GM23338 (cell line): ENCODE data around the gene ATP1A3. TPM values are rescaled to one million over a fixed set of nuclear protein-coding genes. Genes with fewer than 3 reads are reported as not detected.
A peak's percentile ranks its signal among the peaks of the same experiment; 100 is the strongest.

ENCODE experiments used
- ATAC-seq: fragments of 200-7000 bp; cut with Tn5 transposase; 3 replicates; pipeline ENCODE4 v1.9.1; 2020
- DNase-seq: peaks from one replicate; pipeline ENCODE4 v3.0.0-alpha.2; 2015; ENCODE audit warnings: low spot score
- H2AFZ ChIP-seq: fragments of 200-600 bp; sonication (generic); 2 replicates; pipeline ENCODE4 v1.8.0; 2016; ENCODE audit warnings: antibody characterized with exemption, mild to moderate bottlenecking, moderate library complexity
- H3F3A ChIP-seq: fragments of 200-600 bp; sonication (generic); replicated peaks from 2 replicates; pipeline ENCODE4 v1.8.0; 2017; ENCODE audit warnings: antibody characterized with exemption, mixed run types, low read depth
- H3K27ac ChIP-seq: fragments of 200-600 bp; sonication (generic); 2 replicates; pipeline ENCODE4 v1.6.1; 2016; ENCODE audit warnings: low read depth
- H3K27me3 ChIP-seq: fragments of 200-600 bp; sonication (generic); 2 replicates; pipeline ENCODE4 v1.8.0; 2016; ENCODE audit warnings: mild to moderate bottlenecking, mixed run types, moderate library complexity; ENCODE audit not compliant: insufficient read depth
- H3K36me3 ChIP-seq: fragments of 200-600 bp; sonication (generic); 2 replicates; pipeline ENCODE4 v1.8.0; 2016; ENCODE audit warnings: mild to moderate bottlenecking; ENCODE audit not compliant: insufficient read depth
- H3K4me1 ChIP-seq: fragments of 200-600 bp; sonication (generic); 2 replicates; pipeline ENCODE4 v1.8.0; 2016; ENCODE audit warnings: mild to moderate bottlenecking, moderate library complexity; ENCODE audit not compliant: insufficient read depth
- H3K4me2 ChIP-seq: fragments of 200-600 bp; sonication (generic); 2 replicates; pipeline ENCODE4 v1.7.1; 2017; ENCODE audit warnings: mixed run types
- H3K4me3 ChIP-seq: fragments of 200-600 bp; sonication (generic); 2 replicates; pipeline ENCODE4 v1.6.1; 2016; ENCODE audit warnings: mixed run types
- H3K79me2 ChIP-seq: fragments of 200-600 bp; sonication (generic); replicated peaks from 2 replicates; pipeline ENCODE4 v1.8.0; 2017; ENCODE audit warnings: mild to moderate bottlenecking; ENCODE audit not compliant: insufficient read depth
- H3K9me2 ChIP-seq: fragments of 200-600 bp; sonication (generic); 2 replicates; pipeline ENCODE4 v1.8.0; 2017; ENCODE audit not compliant: insufficient read depth
- H4K20me1 ChIP-seq: fragments of 200-600 bp; sonication (generic); replicated peaks from 2 replicates; pipeline ENCODE4 v1.8.0; 2017; ENCODE audit warnings: mild to moderate bottlenecking; ENCODE audit not compliant: insufficient read depth
- H3K27ac Mint-ChIP-seq: 2 replicates; pipeline ENCODE4 v1.8.0; 2020; ENCODE audit warnings: inconsistent platforms, mild to moderate bottlenecking, moderate library complexity, mixed read lengths
- H3K27me3 Mint-ChIP-seq: 3 replicates; pipeline ENCODE4 v1.8.0; 2022; ENCODE audit warnings: low read depth, mild to moderate bottlenecking, moderate library complexity, mixed read lengths, inconsistent platforms; ENCODE audit not compliant: insufficient read depth, poor library complexity
- H3K36me3 Mint-ChIP-seq: 3 replicates; pipeline ENCODE4 v1.8.0; 2021; ENCODE audit warnings: low read depth, mild to moderate bottlenecking, inconsistent platforms, moderate library complexity, mixed read lengths
- H3K4me1 Mint-ChIP-seq: 3 replicates; pipeline ENCODE4 v1.8.0; 2020; ENCODE audit warnings: mild to moderate bottlenecking, inconsistent platforms, mixed read lengths
- H3K4me3 Mint-ChIP-seq: 3 replicates; pipeline ENCODE4 v1.8.0; 2021; ENCODE audit warnings: moderate library complexity, mild to moderate bottlenecking, inconsistent platforms, mixed read lengths
- H3K9me3 Mint-ChIP-seq: 3 replicates; pipeline ENCODE4 v1.8.0; 2020; ENCODE audit warnings: moderate library complexity, mild to moderate bottlenecking, inconsistent platforms, mixed read lengths
- CREB1 ChIP-seq: fragments of 250-450 bp; sonication (Bioruptor Pico); IDR thresholded peaks from 2 replicates; pipeline ENCODE4 v1.5.0; 2020; ENCODE audit warnings: low read depth, mild to moderate bottlenecking, moderate library complexity
- EZH2phosphoT487 ChIP-seq: fragments of 200-600 bp; sonication (generic); IDR thresholded peaks from one replicate; pipeline ENCODE4 v1.8.1; 2018; ENCODE audit warnings: antibody characterized with exemption; ENCODE audit not compliant: unreplicated experiment
- NANOG ChIP-seq: IDR thresholded peaks from 2 replicates; pipeline ENCODE4 v1.6.1; 2016; ENCODE audit warnings: antibody characterized with exemption, borderline replicate concordance
- ZNF331 ChIP-seq: fragments of 250-450 bp; sonication (Bioruptor Pico); IDR thresholded peaks from 2 replicates; pipeline ENCODE4 v1.5.0; 2020; ENCODE audit warnings: low read depth, mild to moderate bottlenecking, moderate library complexity
- polyA plus RNA-seq: library from polyadenylated mRNA; unstranded; fragments of >200 nt; fragmentation: Nextera tagmentation; extraction: Ambion mirVana; gene quantifications from 2 replicates; pipeline ENCODE4 v1.2.1, GENCODE V29; 2016
- total RNA-seq: library from RNA; depleted of rRNA; stranded (reverse); fragments of >200 nt; shearing (Covaris generic); gene quantifications from 2 replicates; pipeline ENCODE4 v1.2.3, GENCODE V29; 2014
- TF ChIP-seq, protein P1 (sequence below): fragments of 250-450 bp; sonication (Bioruptor Pico); IDR thresholded peaks from 2 replicates; pipeline ENCODE4 v1.5.0; 2020; ENCODE audit warnings: mild to moderate bottlenecking, moderate library complexity

ATP1A3 gene
- total and polyA plus RNA-seq, 2 experiments from 2014 or later: 11.5 to 37.3 TPM

DNA sequence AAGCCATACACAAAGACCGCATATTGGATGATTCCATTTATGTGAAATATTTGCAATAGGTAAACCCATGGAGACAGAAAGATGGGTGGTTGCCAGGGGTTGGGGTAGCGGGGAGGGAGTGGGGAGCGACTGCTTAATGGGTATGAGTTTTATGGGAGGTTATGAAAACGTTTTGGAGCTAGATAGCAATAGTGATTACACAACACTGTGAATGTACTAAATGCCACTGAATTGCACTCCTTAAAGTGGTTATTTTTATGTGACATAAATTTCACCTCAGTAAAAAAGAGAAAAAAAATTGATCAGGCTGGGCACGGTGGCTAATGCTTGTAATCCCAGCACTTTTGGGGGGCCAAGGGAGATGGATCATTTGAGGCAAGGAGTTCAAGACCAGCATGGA is 39.4 kb upstream of the ATP1A3 start (continued):
- TF ChIP-seq, protein P1, sequence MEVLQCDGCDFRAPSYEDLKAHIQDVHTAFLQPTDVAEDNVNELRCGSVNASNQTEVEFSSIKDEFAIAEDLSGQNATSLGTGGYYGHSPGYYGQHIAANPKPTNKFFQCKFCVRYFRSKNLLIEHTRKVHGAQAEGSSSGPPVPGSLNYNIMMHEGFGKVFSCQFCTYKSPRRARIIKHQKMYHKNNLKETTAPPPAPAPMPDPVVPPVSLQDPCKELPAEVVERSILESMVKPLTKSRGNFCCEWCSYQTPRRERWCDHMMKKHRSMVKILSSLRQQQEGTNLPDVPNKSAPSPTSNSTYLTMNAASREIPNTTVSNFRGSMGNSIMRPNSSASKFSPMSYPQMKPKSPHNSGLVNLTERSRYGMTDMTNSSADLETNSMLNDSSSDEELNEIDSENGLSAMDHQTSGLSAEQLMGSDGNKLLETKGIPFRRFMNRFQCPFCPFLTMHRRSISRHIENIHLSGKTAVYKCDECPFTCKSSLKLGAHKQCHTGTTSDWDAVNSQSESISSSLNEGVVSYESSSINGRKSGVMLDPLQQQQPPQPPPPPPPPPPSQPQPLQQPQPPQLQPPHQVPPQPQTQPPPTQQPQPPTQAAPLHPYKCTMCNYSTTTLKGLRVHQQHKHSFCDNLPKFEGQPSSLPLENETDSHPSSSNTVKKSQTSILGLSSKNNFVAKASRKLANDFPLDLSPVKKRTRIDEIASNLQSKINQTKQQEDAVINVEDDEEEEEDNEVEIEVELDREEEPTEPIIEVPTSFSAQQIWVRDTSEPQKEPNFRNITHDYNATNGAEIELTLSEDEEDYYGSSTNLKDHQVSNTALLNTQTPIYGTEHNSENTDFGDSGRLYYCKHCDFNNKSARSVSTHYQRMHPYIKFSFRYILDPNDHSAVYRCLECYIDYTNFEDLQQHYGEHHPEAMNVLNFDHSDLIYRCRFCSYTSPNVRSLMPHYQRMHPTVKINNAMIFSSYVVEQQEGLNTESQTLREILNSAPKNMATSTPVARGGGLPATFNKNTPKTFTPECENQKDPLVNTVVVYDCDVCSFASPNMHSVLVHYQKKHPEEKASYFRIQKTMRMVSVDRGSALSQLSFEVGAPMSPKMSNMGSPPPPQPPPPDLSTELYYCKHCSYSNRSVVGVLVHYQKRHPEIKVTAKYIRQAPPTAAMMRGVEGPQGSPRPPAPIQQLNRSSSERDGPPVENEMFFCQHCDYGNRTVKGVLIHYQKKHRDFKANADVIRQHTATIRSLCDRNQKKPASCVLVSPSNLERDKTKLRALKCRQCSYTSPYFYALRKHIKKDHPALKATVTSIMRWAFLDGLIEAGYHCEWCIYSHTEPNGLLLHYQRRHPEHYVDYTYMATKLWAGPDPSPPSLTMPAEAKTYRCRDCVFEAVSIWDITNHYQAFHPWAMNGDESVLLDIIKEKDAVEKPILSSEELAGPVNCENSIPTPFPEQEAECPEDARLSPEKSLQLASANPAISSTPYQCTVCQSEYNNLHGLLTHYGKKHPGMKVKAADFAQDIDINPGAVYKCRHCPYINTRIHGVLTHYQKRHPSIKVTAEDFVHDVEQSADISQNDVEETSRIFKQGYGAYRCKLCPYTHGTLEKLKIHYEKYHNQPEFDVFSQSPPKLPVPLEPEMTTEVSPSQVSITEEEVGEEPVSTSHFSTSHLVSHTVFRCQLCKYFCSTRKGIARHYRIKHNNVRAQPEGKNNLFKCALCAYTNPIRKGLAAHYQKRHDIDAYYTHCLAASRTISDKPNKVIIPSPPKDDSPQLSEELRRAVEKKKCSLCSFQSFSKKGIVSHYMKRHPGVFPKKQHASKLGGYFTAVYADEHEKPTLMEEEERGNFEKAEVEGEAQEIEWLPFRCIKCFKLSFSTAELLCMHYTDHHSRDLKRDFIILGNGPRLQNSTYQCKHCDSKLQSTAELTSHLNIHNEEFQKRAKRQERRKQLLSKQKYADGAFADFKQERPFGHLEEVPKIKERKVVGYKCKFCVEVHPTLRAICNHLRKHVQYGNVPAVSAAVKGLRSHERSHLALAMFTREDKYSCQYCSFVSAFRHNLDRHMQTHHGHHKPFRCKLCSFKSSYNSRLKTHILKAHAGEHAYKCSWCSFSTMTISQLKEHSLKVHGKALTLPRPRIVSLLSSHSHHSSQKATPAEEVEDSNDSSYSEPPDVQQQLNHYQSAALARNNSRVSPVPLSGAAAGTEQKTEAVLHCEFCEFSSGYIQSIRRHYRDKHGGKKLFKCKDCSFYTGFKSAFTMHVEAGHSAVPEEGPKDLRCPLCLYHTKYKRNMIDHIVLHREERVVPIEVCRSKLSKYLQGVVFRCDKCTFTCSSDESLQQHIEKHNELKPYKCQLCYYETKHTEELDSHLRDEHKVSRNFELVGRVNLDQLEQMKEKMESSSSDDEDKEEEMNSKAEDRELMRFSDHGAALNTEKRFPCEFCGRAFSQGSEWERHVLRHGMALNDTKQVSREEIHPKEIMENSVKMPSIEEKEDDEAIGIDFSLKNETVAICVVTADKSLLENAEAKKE: no peak
- TF ChIP-seq EZH2phosphoT487 (no peak), ZNF331 (CRISPR knock-in tag) (no peak)

DNA sequence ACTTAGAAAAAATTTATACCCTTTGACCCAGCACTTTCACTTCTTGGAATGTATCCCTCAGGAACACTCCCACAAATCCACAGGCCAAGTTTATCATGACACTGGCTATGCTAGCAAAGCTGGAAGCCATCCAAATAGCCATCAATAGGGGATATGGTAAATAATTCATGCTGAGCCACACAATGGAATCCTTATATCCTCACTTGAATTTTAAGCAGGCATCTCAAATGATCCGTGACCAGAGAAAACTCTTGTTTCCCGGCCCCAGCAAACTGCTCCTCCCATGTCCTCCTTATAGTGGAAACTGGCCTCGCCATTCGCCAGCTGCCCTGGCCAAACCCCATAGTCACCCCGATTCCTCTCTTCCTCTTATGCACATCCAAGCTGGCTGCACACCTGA is 38.4 kb upstream of the ATP1A3 start:
- peaks cover 17% of the 10 kb centered on the region for H3K4me1 ChIP-seq
- Mint-ChIP-seq H3K27me3 (peaks cover 16% of the 10 kb centered on the region), H3K9me3 (no peaks in the 10 kb centered on the region; the same call in 1 of the 3 replicates), H3K4me3 (peak overlapping the region; percentile 31; the same call in 2 of the 3 replicates), H3K36me3 (peaks cover 31% of the 10 kb centered on the region), H3K4me1 (peaks cover 43% of the 10 kb centered on the region), H3K27ac (peak overlapping the region; percentile 91)
- no peaks in the 10 kb centered on the region; the same call in 1 of the 2 replicates for H3K9me2 ChIP-seq
- no peaks in the 10 kb centered on the region for H3K27me3 ChIP-seq
- no peaks in the 10 kb centered on the region for H3K79me2 ChIP-seq
- ATAC-seq (peak; percentile 61), DNase-seq (peak; percentile 87)
- H3K27ac ChIP-seq: peak overlapping the region; percentile 81
- peaks cover 20% of the 10 kb centered on the region for H3F3A ChIP-seq
- H3K36me3 ChIP-seq: no peaks in the 10 kb centered on the region
- no peak overlapping the region for H2AFZ ChIP-seq
- H3K4me2 ChIP-seq: peak overlapping the region; percentile 30; the same call in 1 of the 2 replicates
- TF ChIP-seq NANOG (peak; percentile 70; the same call in 1 of the 2 replicates), ZNF331 (CRISPR knock-in tag) (no peak), CREB1 (CRISPR knock-in tag) (no peak)
- no peaks in the 10 kb centered on the region; the same call in none of the 2 replicates for H4K20me1 ChIP-seq
- H3K4me3 ChIP-seq: no peak overlapping the region
